Activated CD4-positive, alpha-beta memory T cell treated with anti-CD3 and anti-CD28 coated beads, Interleukin-2, amount 10 ng/mL, durations not matched to agents 7 days and 5 days (primary cell): ENCODE measurements around the gene MUSK. TPM values are rescaled to one million over a fixed set of nuclear protein-coding genes. Genes with fewer than 3 reads are reported as not detected.

Experiments used
- CTCF ChIA-PET: fragments of 350-600 bp; sonication (Branson Sonifier 250); formaldehyde crosslinking; loops from one replicate; lab custom pipeline; 2021; ENCODE audit warnings: antibody characterized with exemption, inconsistent platforms; lab: Charles Lee
- POLR2A ChIA-PET: fragments of 350-600 bp; sonication (Branson Sonifier 250); formaldehyde crosslinking; loops from one replicate; lab custom pipeline; 2021; ENCODE audit warnings: antibody characterized with exemption; lab: Charles Lee
- DNase-seq: peaks from one replicate; pipeline ENCODE4 v3.0.0-alpha.2; 2020
- H3K27ac Mint-ChIP-seq: one replicate; pipeline ENCODE4 v1.8.0; 2021; ENCODE audit warnings: mild to moderate bottlenecking, mixed read lengths
- H3K27me3 Mint-ChIP-seq: one replicate; pipeline ENCODE4 v1.8.0; 2021; ENCODE audit warnings: mixed read lengths
- H3K36me3 Mint-ChIP-seq: one replicate; pipeline ENCODE4 v1.8.0; 2021; ENCODE audit warnings: low read depth, mixed read lengths
- H3K4me1 Mint-ChIP-seq: one replicate; pipeline ENCODE4 v1.8.0; 2021; ENCODE audit warnings: mixed read lengths
- H3K4me3 Mint-ChIP-seq: one replicate; pipeline ENCODE4 v1.8.0; 2021; ENCODE audit warnings: mild to moderate bottlenecking, mixed read lengths
- H3K9me3 Mint-ChIP-seq: one replicate; pipeline ENCODE4 v1.8.0; 2021; ENCODE audit warnings: mixed read lengths
- total RNA-seq, 2 experiments: library from RNA; stranded (reverse); gene quantifications; one replicate each; pipeline ENCODE4 v1.2.3, GENCODE V29; 2021

The MUSK gene
- total RNA-seq, 2 experiments from 2014 or later: not detected

- CTCF ChIA-PET: no interaction called here
Measured at GRCh38 chr9:110752766-110753165, 84.2 kb downstream of the MUSK start.

GRCh38 chr9:110753731-110754231 lies 85.2 kb downstream of the MUSK start:
- Mint-ChIP-seq H3K9me3 (no peaks in the 10 kb centered on the region), H3K4me1 (no peaks in the 10 kb centered on the region), H3K27me3 (no peaks in the 10 kb centered on the region), H3K4me3 (no peak overlapping the region), H3K27ac (no peak overlapping the region), H3K36me3 (no peaks in the 10 kb centered on the region)
- POLR2A ChIA-PET: no interaction called here
- DNase-seq: no peak
- CTCF ChIA-PET: no interaction called here

More at GRCh38 chr9:110752766-110753165, 84.2 kb downstream of the MUSK start:
- Mint-ChIP-seq H3K27ac (no peak overlapping the region), H3K36me3 (no peaks in the 10 kb centered on the region), H3K9me3 (peaks cover 2% of the 10 kb centered on the region), H3K27me3 (no peaks in the 10 kb centered on the region), H3K4me1 (no peaks in the 10 kb centered on the region), H3K4me3 (no peak overlapping the region)
- no peak for DNase-seq
- POLR2A ChIA-PET: no interaction called here

- H3K9me3 Mint-ChIP-seq: no peaks in the 10 kb centered on the region
- no peaks in the 10 kb centered on the region for H3K27me3 Mint-ChIP-seq
- no peak for DNase-seq
- no peak overlapping the region for H3K27ac Mint-ChIP-seq
- POLR2A ChIA-PET: no interaction called here
- H3K36me3 Mint-ChIP-seq: no peaks in the 10 kb centered on the region
- H3K4me1 Mint-ChIP-seq: no peaks in the 10 kb centered on the region
- CTCF ChIA-PET: no interaction called here
- H3K4me3 Mint-ChIP-seq: no peak overlapping the region
Measured at GRCh38 chr9:110755179-110755578, 86.6 kb downstream of the MUSK start.

- Mint-ChIP-seq H3K27ac (no peak overlapping the region), H3K4me3 (no peak overlapping the region), H3K36me3 (no peaks in the 10 kb centered on the region), H3K4me1 (no peaks in the 10 kb centered on the region), H3K27me3 (no peaks in the 10 kb centered on the region), H3K9me3 (no peaks in the 10 kb centered on the region)
- CTCF ChIA-PET: no interaction called here
- no peak for DNase-seq
- POLR2A ChIA-PET: no interaction called here
Measured at GRCh38 chr9:110758201-110758600, 89.6 kb downstream of the MUSK start.

- H3K36me3 Mint-ChIP-seq: no peaks in the 10 kb centered on the region
- H3K4me1 Mint-ChIP-seq: no peaks in the 10 kb centered on the region
- ChIA-PET POLR2A (no interaction called here), CTCF (no interaction called here)
- DNase-seq: no peak
- H3K27ac Mint-ChIP-seq: no peak overlapping the region
- H3K27me3 Mint-ChIP-seq: no peaks in the 10 kb centered on the region
- H3K4me3 Mint-ChIP-seq: no peak overlapping the region
- no peaks in the 10 kb centered on the region for H3K9me3 Mint-ChIP-seq
Measured at GRCh38 chr9:110762783-110763182, 94.2 kb downstream of the MUSK start.

- H3K36me3 Mint-ChIP-seq: no peaks in the 10 kb centered on the region
- no peak for DNase-seq
- POLR2A ChIA-PET: no interaction called here
- no peak overlapping the region for H3K27ac Mint-ChIP-seq
- no peaks in the 10 kb centered on the region for H3K27me3 Mint-ChIP-seq
- no peaks in the 10 kb centered on the region for H3K4me1 Mint-ChIP-seq
- no peak overlapping the region for H3K4me3 Mint-ChIP-seq
- CTCF ChIA-PET: no interaction called here
- no peaks in the 10 kb centered on the region for H3K9me3 Mint-ChIP-seq
Measured at GRCh38 chr9:110763568-110763967, 95.0 kb downstream of the MUSK start.

- Mint-ChIP-seq H3K4me3 (no peak overlapping the region), H3K27ac (no peak overlapping the region), H3K27me3 (no peaks in the 10 kb centered on the region), H3K9me3 (no peaks in the 10 kb centered on the region), H3K36me3 (no peaks in the 10 kb centered on the region), H3K4me1 (no peaks in the 10 kb centered on the region)
- CTCF ChIA-PET: no interaction called here
- no peak for DNase-seq
- POLR2A ChIA-PET: no interaction called here
Measured at GRCh38 chr9:110764006-110764405, 95.4 kb downstream of the MUSK start.

- POLR2A ChIA-PET: no interaction called here
- H3K9me3 Mint-ChIP-seq: no peaks in the 10 kb centered on the region
- H3K4me3 Mint-ChIP-seq: no peak overlapping the region
- no peaks in the 10 kb centered on the region for H3K27me3 Mint-ChIP-seq
- H3K4me1 Mint-ChIP-seq: no peaks in the 10 kb centered on the region
- H3K36me3 Mint-ChIP-seq: no peaks in the 10 kb centered on the region
- CTCF ChIA-PET: no interaction called here
- no peak for DNase-seq
- H3K27ac Mint-ChIP-seq: no peak overlapping the region
Measured at GRCh38 chr9:110765926-110766325, 97.3 kb downstream of the MUSK start.

- CTCF ChIA-PET: no interaction called here
- DNase-seq: no peak
- Mint-ChIP-seq H3K27me3 (no peaks in the 10 kb centered on the region), H3K4me1 (no peaks in the 10 kb centered on the region), H3K4me3 (no peak overlapping the region), H3K27ac (no peak overlapping the region), H3K36me3 (no peaks in the 10 kb centered on the region), H3K9me3 (no peaks in the 10 kb centered on the region)
- POLR2A ChIA-PET: no interaction called here
Measured at GRCh38 chr9:110767559-110768063, 99.0 kb downstream of the MUSK start.

GRCh38 chr9:110768886-110769285 lies 100.3 kb downstream of the MUSK start:
- no peaks in the 10 kb centered on the region for H3K4me1 Mint-ChIP-seq
- DNase-seq: no peak
- no peaks in the 10 kb centered on the region for H3K9me3 Mint-ChIP-seq
- H3K36me3 Mint-ChIP-seq: no peaks in the 10 kb centered on the region
- ChIA-PET POLR2A (no interaction called here), CTCF (no interaction called here)
- no peak overlapping the region for H3K4me3 Mint-ChIP-seq
- H3K27ac Mint-ChIP-seq: no peak overlapping the region
- H3K27me3 Mint-ChIP-seq: no peaks in the 10 kb centered on the region

- H3K36me3 Mint-ChIP-seq: no peaks in the 10 kb centered on the region
- H3K9me3 Mint-ChIP-seq: no peaks in the 10 kb centered on the region
- POLR2A ChIA-PET: no interaction called here
- DNase-seq: no peak
- no peak overlapping the region for H3K4me3 Mint-ChIP-seq
- no peaks in the 10 kb centered on the region for H3K27me3 Mint-ChIP-seq
- CTCF ChIA-PET: no interaction called here
- no peak overlapping the region for H3K27ac Mint-ChIP-seq
- no peaks in the 10 kb centered on the region for H3K4me1 Mint-ChIP-seq
Measured at GRCh38 chr9:110769667-110770066, 101.1 kb downstream of the MUSK start.

- Mint-ChIP-seq H3K9me3 (no peaks in the 10 kb centered on the region), H3K4me3 (no peak overlapping the region), H3K27me3 (no peaks in the 10 kb centered on the region), H3K4me1 (no peaks in the 10 kb centered on the region), H3K36me3 (no peaks in the 10 kb centered on the region), H3K27ac (no peak overlapping the region)
- ChIA-PET CTCF (no interaction called here), POLR2A (interaction anchor here (0.7 kb wide), 1 partner anchor 127 kb away, joined by 3 read pairs; no protein-coding TSS in a partner anchor)
- DNase-seq: no peak
Measured at GRCh38 chr9:110775724-110776123, 107.1 kb downstream of the MUSK start.

GRCh38 chr9:110776221-110776620 lies 107.6 kb downstream of the MUSK start:
- ChIA-PET POLR2A (no interaction called here), CTCF (no interaction called here)
- Mint-ChIP-seq H3K36me3 (no peaks in the 10 kb centered on the region), H3K4me1 (no peaks in the 10 kb centered on the region), H3K4me3 (no peak overlapping the region), H3K27ac (no peak overlapping the region), H3K27me3 (no peaks in the 10 kb centered on the region), H3K9me3 (no peaks in the 10 kb centered on the region)
- no peak for DNase-seq

- CTCF ChIA-PET: no interaction called here
- no peaks in the 10 kb centered on the region for H3K36me3 Mint-ChIP-seq
Measured at GRCh38 chr9:110777196-110777875, 108.7 kb downstream of the MUSK start.

More at GRCh38 chr9:110777196-110777875, 108.7 kb downstream of the MUSK start:
- H3K27me3 Mint-ChIP-seq: no peaks in the 10 kb centered on the region
- POLR2A ChIA-PET: no interaction called here
- no peak overlapping the region for H3K27ac Mint-ChIP-seq
- no peak overlapping the region for H3K4me3 Mint-ChIP-seq
- DNase-seq: no peak
- H3K4me1 Mint-ChIP-seq: no peaks in the 10 kb centered on the region
- no peaks in the 10 kb centered on the region for H3K9me3 Mint-ChIP-seq
